Skeletal muscle cell (primary cell): ENCODE results near the gene TEAD2.
A peak's percentile ranks its signal among the peaks of the same experiment; 100 is the strongest.

Source experiments
- DNase-seq: peaks from one replicate; pipeline ENCODE4 v3.0.0-alpha.2; 2010; ENCODE audit warnings: low read depth
- H3K4me3 ChIP-seq: 2 replicates; pipeline ENCODE4 v1.5.1; 2011; ENCODE audit warnings: low read depth, mild to moderate bottlenecking, control low read depth, low read length, moderate library complexity

Gene TEAD2

DNA sequence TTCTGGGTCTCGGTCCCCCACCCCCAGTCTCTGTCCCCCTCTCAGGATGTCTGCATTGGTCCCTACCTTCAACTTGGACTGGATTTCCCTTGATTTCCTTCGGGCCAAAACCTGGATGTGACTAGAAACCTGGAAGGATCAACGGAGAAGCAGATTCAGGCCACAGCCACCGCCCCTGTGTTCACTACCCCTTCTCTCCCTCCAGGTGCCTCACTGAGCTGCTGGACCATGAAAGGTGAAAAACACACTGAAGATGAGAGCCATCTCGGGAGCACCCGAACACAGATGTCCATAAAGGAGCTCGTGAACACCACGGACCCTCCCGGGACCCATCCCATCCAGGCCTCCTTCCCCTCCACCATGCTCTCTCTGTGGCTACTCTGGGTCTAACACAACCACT is 5.0 kb downstream of the TEAD2 start:
- no peak overlapping the region for H3K4me3 ChIP-seq
- no peak for DNase-seq

DNA sequence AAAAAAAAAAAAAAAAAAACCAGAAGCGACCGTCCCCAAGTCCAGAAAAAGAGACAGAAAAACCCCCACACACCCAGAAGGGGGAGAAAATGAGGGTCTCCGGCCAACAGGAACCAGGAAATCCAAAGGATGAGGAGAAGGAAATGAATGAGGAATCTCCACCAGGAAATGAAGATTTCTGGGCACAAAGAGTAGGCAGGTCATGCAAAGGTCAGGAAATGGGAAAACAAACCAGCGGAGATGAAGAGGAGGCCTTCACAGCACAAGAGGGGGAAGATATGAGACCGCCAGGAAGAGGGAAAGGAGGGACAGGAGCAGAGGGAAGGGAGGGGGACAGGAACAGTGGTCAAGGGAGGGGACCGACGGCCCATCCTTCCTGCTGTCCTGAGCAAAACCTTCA is 5.8 kb downstream of the TEAD2 start:
- H3K4me3 ChIP-seq, result no peak overlapping the region
- no peak for DNase-seq

DNA sequence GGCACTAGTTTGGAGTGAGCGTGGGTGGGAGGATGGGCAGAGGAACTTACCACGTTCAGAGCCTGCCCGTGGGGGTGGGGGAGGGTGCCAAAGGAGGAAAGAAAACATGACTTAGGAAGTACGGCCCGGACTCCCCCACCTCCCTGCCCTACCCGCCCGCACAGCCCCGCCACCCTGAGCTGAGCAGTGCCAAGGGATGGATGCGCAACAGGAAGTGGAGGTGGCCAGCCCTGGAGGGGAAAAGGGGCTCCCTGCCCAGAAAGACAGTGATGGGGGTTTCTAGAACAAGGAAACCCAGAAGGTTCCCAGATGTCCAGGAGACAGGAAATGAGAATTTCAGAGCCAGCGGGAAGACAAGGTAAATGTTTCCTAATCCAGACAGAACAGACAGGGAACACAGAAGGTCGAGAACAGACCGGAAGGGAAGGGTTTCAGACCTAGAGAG is 6.3 kb downstream of the TEAD2 start:
- no peak overlapping the region for H3K4me3 ChIP-seq
- no peak for DNase-seq

DNA sequence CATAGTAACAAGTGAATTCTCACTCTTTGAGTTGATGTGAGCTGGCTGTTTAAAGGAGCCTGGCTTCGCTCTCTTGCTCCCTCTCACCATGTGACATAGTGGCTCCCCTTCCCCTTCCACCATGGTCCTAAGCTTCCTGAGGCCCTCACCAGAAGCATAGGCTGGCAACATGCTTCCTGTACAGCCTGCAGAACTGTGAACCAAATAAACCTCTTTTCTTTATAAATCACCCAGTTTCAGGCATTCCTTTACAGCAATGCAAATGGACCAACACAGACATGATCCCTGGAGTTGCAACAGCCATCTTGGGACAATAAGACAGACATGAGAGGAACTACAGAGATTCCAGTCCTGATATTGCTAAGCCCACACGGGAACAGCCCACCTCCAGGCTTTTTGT is 12.6 kb downstream of the TEAD2 start:
- no peak for DNase-seq
- H3K4me3 ChIP-seq, result no peak overlapping the region

DNA sequence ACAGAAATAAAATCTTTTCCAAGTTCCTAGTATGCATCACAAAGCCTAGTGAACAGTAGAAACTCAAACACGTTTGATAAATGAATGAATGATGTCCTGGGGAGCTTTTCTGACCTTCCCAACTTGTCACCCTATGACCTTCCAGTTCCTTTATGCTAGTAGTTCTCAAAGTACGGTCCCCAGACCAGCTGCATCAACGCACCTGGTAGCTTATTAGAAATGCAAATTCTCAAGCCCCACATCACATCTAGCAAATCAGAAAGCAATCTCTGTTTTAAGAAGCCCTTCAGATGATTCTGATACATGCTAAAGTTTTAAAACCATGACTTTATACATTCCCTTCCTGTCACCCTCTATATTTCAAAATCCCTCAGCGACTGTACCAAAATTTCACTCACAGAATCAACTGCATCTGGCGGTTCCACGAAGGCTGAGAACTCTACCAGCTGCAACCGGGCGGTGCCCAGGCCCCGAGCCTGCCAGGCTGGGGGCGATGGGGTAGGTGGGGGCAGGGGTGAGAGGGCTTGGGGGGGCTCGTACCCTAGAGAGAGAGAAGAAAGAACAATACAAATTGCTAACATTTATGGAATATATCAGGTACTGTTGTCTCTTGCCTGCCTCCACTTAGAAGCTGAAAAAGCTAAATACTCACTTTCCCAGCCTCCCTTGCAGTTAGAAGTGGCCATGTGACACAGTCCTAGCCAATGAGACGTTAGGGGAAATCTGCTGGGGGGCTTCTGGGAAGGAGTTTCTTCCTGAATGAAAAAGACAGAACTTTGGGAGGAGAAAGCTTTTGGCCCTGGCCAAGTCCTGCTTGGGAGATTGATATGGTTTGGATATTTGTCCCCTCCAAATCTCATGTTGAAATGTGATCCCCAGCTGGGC is 13.7 kb downstream of the TEAD2 start:
- H3K4me3 ChIP-seq, result no peak overlapping the region

DNA sequence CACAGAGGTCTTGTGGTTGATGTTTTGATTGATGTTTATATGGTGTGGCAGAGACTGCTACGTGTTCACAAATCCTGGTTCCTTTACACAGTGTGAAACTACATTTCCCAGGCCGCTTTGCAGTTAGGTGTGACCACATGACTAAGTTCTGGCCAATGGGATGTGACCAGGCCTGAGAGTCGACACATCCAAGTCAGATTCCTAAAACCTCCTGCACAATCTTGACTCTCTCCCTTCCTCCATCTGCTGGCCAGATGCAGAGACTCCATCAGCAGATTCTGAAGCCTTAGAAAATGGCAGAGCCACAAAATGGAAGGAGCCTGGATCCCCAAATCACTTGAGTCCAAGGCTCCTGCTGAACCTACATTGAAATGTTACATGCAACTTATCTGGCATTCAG is 14.4 kb downstream of the TEAD2 start:
- no peak for DNase-seq
- no peak overlapping the region for H3K4me3 ChIP-seq

More for the DNA sequence above, 13.7 kb downstream of the TEAD2 start:
- no peak for DNase-seq

DNA sequence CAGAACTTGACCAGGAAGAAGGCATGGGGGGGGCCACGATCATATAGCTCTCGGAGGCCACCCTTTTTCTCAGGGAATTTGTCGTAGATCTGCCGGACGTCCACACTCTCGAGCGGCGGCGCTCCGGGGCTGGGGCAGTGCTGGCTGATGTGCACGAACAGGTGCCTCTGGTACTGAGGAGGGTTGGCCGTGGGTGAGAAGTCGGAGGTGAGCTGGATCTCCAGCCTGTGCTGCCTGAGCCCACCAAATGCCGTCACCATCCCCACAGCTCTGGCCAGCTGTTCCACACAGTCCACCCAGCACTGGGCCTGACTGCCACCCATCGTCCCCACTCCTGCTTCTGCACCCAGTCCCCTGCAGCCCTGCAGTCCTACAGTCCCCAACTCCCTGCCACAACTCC is 15.0 kb downstream of the TEAD2 start:
- H3K4me3 ChIP-seq, result no peak overlapping the region
- DNase-seq, result no peak

DNA sequence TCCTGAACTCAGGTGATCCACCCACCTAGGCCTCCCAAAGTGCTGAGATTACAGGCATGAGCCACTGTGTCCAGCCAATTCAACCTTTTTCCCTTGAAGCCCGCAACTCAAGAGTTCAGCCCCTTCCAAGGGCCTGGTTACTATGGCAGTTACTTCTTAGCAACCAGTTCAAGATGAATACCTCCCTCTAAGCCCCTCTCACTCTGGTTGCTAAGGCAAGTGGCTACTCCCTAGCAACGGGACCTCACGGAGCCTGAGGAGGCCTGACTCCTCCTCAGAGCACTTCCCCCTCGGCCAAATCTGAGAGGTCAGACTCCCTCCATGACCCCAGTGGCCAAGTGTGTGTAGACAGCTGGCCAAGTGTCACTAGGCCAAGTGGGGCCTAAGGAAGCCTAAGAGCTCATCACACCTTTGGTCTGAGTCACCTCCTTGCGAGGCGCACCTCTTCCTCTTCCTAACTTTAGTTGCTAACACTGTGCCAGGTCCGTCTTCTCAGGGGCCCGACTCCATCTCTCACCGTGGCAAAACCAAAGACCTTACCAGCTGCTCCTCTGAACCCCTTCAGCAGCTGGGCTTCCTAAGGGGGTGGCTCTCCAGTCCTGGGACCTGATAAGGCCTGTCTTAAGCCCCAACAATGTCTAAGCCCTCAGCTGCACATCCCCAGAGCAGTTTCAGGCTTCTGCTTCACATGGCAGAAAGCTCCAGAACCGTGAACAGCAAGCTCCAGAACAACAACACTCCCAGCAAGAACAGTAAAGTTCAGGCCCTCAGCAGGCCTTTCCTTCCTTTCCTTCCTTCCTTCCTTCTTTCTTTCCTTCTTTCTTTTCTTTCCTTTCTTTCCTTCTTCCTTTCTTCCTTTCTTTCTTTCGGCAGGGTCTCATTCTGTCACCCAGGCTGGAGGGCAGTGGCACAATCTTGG is 17.5 kb downstream of the TEAD2 start:
- H3K4me3 ChIP-seq, result no peak overlapping the region
- DNase-seq, result no peak

DNA sequence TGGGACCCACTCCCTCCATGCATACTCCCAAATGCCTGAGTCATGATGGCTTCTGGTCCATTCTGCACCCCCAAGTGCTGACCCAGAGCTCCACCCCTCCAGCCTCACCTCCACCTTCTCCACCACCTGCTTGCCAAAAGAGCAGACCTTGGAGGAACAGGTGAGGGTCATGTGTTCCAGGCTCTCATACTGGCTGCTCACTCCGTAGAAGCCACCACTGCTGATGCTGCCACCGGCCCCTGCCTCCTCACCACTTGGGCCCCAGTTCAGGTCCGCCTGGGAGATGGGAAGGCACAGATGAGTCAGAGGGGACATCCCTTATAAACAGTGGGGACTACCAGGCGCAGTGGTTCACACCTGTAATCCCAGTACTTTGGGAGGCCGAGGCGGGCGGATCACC is 19.1 kb downstream of the TEAD2 start:
- no peak for DNase-seq
- H3K4me3 ChIP-seq, result no peak overlapping the region

DNA sequence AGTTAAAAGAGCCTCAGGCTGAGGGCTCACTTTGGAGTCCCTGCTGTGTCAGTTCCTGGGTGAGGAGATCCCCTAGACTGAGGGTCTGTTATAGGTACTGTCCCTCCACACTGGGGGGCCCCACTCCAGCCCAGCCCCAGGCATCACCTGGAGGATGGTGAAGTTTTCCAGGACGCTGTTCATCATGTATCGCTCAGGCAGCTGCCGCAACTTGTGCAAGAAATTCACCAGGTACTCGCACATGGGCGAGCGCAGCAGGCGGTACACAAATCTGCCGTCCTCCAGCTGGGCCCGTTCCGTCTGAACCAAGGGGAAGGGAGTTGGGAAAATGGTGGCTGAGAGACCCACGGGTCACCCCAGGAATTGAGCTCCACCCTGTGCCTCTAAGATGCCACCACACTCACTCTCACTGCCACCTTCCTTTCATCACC is 19.9 kb downstream of the TEAD2 start:
- DNase-seq, result no peak
- H3K4me3 ChIP-seq, result no peak overlapping the region

DNA sequence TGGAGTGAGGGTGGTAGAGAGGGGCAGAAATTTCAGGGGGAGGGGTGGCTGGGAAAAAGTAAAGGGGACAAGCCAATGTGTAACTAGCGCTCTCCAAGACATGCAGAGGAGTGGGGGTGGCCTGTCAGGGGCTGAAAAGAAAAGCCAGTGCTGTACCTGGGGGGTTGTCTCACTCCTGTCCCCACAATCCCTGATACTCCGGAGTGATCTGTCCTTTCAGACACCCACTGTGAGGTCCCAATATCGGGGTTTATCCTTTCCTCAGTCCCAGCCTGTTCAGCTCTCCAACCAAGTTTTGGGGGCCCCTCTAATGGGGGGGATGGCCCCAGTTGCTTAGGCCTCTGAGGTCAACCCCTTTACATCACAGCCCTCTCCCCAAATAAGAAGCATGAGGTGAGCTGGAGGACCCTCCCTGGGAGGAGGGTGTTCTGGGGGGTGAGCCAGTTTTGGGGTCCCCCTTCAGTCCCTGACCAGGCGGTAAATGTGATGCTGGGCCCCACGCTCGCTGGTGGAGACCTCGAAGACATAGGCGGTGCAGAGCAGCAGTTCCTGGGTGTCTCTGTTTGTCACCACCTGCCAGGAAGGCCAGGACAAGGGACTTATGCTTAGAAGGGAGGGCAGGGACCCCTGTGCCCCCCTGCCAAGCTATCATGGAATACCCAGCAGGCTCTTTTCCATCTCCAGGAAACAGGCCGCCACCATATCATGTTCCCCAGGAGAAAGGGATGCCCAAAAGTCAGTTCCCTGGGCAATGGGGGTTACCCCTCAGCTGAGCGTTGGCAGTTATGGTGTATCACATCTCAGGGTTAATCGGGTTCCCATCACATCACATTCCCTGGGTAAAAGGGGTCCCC is 21.1 kb downstream of the TEAD2 start:
- no peak overlapping the region for H3K4me3 ChIP-seq
- no peak for DNase-seq

DNA sequence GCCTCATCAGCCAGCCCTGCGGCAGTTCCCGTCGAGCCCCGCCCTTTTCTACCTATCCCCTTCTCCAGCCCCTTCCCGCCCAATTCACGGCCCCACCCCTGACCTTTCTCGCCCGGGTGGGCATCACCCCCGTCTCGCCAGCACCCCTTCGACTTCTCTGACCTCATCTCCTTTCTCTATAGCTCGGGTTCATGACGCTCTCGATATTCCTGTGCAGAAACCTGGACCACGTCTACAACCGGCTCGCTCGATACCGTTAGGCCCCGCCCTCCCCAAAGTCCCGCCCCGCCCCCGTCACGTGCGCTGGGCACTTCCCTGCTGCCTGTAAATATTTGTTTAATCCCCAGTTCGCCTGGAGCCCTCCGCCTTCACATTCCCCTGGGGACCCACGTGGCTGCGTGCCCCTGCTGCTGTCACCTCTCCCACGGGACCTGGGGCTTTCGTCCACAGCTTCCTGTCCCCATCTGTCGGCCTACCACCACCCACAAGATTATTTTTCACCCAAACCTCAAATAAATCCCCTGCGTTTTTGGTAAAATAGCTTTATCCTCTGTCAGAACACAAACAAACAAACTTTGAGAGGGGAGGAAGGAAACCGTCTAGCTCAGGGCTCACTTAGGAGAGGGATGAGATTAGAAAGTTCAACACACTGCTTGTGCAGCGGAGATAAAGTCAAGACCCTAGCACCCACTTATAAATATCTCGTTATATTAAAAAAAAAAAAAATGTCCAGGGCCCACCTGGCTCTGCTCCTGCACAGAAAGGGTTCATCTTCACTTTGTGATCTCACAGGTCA is 21.9 kb downstream of the TEAD2 start:
- peak overlapping the region; percentile 38 for H3K4me3 ChIP-seq
- no peak for DNase-seq

DNA sequence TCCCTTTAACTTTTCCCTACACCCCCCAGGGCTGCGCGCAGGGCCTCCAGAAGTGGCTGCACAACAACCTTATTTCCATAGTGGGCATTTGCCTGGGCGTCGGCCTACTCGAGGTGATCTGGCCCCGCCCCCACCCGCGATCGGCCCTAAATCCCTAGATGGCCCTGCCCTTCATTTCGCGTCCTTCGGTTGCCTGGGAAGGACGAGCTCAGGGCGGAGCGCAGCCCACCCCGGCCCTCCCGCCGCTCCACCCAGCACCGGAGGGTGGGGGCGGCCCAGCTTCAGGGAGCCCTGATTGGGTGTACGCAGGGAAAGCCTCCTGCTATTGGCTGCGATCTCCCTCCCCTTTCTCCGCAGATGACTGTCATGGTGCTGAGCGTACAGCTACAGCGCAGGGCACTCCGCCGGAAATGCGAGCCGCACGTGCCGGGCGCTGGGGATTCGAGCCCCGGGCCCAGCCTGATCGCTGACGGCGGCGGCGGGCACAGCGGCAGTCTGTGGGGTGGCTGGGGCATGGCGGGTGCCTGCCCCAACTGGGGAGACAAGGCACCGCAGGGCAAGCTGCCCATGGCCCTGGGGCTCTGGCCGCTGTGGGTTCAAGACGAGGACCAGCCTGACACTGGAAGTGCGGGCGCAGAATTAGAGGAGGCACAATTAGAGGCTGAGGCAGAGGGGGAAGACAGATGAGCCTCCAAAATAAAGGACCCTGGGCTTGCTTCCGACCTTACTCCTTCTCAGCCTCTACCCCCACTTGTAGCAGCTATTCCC is 22.7 kb downstream of the TEAD2 start:
- peak overlapping the region; percentile 38 for H3K4me3 ChIP-seq
- peak; percentile 60 for DNase-seq

DNA sequence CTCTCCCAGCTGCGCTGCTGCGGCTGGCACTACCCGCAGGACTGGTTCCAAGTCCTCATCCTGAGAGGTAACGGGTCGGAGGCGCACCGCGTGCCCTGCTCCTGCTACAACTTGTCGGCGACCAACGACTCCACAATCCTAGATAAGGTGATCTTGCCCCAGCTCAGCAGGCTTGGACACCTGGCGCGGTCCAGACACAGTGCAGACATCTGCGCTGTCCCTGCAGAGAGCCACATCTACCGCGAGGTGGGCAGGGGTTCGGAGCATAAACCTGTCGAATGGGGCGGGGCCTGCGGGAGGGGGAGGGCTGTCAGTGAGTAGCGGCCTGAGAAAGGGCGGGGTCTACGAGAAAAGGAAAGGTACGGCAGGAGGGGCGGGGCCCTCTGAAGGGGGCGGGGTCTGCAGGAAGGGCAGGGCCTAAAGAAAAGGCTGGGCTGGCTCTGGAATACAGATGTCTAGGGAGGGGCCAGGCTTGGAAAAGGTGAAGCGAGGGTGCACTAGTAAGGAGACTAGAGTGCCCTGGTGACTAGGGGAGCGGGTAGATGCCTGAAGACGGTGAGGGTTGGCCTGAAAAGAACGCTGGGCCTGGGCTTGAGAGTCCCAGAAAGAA is 23.4 kb downstream of the TEAD2 start:
- DNase-seq, result no peak
- H3K4me3 ChIP-seq, result peak overlapping the region; percentile 38

DNA sequence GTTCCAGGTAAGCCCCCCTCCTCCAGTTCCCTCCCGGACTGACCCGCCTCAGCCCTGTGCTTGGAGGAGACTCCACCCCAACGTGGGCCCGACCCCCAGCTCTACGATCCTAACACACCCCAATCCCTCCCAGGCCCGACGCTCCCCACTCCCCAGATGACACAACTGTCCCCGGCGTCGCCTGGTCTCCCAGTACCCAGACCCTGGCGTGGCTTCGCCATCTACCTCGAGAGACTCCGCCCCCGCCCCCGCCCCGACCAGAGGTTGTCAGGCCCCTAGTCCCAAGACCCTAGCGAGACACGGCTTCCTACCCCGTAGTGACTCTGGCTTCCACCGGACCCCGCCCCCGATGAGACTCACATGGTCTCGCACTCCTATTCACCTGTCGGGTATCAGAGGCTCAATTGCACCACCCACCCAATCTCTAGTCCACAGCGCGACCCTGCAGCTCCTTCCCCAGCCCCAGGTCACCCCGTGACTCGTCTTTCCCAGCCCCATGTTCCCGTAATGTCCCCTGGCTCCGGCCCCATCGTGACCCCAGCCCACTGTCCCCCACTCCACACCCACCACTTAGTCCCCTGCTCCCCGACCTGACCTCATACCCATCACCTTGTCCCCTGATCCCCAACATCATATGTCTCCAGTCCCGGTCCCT is 24.1 kb downstream of the TEAD2 start:
- no peak for DNase-seq
- no peak overlapping the region for H3K4me3 ChIP-seq

DNA sequence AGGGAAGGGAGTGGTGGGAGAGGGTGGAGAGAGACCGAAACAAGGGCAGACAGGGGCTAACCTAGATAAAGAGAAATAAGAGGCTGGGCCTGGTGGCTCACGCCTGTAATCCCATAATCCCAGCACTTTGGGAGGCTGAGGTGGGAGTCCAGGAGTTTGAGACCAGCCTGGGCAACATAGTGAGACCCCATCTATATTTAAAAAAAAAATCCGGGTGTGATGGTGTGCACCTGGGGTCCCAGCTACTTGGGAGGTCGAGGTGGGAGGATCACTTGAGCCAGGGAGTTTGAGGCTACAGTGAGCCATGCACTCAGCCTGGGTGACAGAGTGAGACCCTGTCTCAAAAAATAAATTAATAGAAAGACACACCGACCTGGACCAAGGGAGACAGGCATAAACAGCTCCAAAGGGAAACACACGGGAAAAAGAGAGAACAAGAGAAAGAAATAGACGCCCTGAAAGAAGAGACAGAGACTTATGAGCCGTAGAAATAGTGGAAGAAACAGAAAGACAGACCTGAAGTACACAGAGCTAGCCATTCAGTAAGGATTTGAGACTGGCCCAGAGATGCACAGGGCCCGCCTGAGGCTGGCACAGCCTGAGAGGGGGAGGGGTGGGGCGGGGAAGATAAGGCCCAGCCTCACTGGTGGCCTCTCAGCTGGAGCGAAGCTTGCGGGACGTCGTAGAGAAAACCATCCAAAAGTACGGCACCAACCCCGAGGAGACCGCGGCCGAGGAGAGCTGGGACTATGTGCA is 24.8 kb downstream of the TEAD2 start:
- no peak overlapping the region for H3K4me3 ChIP-seq
- no peak for DNase-seq
